Mesothelial cell of epicardium (in vitro differentiated cells): ENCODE results near the gene OR2D2. TPM values are rescaled to one million over a fixed set of nuclear protein-coding genes. Genes with fewer than 3 reads are reported as not detected.
"Not testable (repeated sequence)": the region's sequence is repeated elsewhere in the genome, so short reads cannot be mapped to it uniquely, and the experiment has no call there.

Experiments used
- DNase-seq, 2 experiments: peaks; one replicate each; pipeline ENCODE4 v3.0.0; 2021; ENCODE audit warnings: low spot score in 2 of 2; ENCODE audit not compliant: unreplicated experiment in 2 of 2
- H3K27ac Mint-ChIP-seq: 2 replicates; pipeline ENCODE4 v1.8.0; 2021; ENCODE audit warnings: mixed read lengths
- H3K27me3 Mint-ChIP-seq: 2 replicates; pipeline ENCODE4 v1.8.0; 2021; ENCODE audit warnings: low read depth, mixed read lengths
- H3K36me3 Mint-ChIP-seq: 2 replicates; pipeline ENCODE4 v1.8.0; 2021; ENCODE audit warnings: mixed read lengths
- H3K4me1 Mint-ChIP-seq: 2 replicates; pipeline ENCODE4 v1.8.0; 2021; ENCODE audit warnings: mixed read lengths
- H3K4me3 Mint-ChIP-seq: 2 replicates; pipeline ENCODE4 v1.8.0; 2021; ENCODE audit warnings: mild to moderate bottlenecking, moderate library complexity, mixed read lengths
- H3K9me3 Mint-ChIP-seq: 2 replicates; pipeline ENCODE4 v1.8.0; 2021; ENCODE audit warnings: mixed read lengths
- total RNA-seq: library from RNA; stranded (reverse); gene quantifications from 3 replicates; pipeline ENCODE4 v1.2.1, GENCODE V29; 2021
- TF ChIP-seq, protein P1 (sequence below): fragments of 200-600 bp; sonication (generic); IDR thresholded peaks from one replicate; pipeline ENCODE4 v1.5.0; 2021; ENCODE audit warnings: antibody characterized with exemption; ENCODE audit not compliant: unreplicated experiment

Gene OR2D2
- total RNA-seq, 1 donor from 2014 or later: 0.85 TPM

DNA sequence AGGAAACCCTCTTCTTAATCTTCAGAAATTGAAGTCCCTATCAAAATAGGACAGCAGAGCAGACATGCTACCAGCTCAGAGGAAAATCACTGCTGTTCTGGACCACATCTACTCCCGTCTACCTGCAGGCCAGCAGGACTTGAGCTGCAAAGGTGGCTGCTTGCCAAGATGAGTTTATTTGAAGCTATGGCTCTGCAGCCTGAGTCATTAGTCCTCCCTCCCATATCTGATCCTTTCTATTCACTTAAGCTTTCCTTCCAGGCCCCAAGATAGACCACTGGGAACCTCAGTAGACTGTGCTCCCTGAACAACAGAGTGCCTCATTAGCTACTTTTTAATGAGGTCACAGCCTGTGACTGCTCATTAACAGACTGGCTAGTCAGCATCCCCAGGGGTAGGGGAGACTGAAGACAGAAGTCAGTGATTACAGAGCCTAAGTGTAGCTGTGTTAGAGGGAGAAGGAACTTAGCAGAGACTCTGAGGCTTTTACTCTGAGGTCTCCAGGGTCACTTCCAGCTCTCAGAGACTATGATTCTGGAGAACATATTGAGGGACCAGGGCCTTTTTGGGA lies 36.2 kb downstream of the OR2D2 start:
- DNase-seq: no peak
- Mint-ChIP-seq H3K4me3 (no peak overlapping the region), H3K27me3 (no peaks in the 10 kb centered on the region), H3K9me3 (peaks cover 36% of the 10 kb centered on the region), H3K4me1 (no peaks in the 10 kb centered on the region), H3K36me3 (peaks cover 3% of the 10 kb centered on the region), H3K27ac (no peak overlapping the region)
- TF ChIP-seq, protein P1, sequence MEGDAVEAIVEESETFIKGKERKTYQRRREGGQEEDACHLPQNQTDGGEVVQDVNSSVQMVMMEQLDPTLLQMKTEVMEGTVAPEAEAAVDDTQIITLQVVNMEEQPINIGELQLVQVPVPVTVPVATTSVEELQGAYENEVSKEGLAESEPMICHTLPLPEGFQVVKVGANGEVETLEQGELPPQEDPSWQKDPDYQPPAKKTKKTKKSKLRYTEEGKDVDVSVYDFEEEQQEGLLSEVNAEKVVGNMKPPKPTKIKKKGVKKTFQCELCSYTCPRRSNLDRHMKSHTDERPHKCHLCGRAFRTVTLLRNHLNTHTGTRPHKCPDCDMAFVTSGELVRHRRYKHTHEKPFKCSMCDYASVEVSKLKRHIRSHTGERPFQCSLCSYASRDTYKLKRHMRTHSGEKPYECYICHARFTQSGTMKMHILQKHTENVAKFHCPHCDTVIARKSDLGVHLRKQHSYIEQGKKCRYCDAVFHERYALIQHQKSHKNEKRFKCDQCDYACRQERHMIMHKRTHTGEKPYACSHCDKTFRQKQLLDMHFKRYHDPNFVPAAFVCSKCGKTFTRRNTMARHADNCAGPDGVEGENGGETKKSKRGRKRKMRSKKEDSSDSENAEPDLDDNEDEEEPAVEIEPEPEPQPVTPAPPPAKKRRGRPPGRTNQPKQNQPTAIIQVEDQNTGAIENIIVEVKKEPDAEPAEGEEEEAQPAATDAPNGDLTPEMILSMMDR: no peak

DNA sequence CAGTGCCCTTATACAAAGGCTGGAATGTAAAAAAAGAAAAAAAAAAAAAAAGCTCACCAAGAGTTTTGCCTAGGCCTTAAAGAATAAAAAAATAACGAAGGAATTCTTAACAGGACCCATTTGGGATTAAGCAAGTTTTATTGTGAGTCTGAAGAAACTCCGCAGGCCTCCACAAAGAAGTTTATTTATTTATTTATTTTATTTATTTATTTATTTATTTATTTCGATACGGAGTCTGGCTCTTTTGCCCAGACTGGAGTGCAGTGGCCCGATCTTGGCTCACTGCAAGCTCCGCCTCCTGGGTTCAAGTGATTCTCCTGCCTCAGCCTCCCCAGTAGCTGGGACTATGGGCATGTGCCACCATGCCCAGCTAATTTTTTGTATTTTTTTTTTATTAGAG lies 37.5 kb downstream of the OR2D2 start:
- H3K4me1 Mint-ChIP-seq, H3K36me3 Mint-ChIP-seq, H3K27me3 Mint-ChIP-seq, DNase-seq, H3K4me3 Mint-ChIP-seq, H3K27ac Mint-ChIP-seq: not testable (repeated sequence)
- H3K9me3 Mint-ChIP-seq: peaks cover 39% of the 10 kb centered on the region

DNA sequence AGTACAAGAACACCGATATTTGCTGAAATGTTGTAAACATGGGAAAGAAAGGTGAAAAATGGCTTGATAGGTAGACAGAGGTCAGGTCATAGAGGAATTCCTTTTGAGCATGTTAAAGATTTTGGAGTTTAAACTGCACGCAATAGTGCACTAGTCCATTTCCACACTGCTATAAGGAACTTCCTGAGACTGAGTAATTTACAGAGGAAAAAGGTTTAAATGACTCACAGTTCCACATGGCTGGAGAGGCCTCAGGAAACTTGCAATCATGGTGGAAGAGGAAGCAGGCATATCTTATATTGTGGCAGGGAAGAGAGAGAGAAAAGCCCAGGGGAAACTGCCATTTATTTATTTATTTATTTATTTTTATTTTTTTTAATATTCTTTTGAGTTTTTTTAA lies 41.8 kb downstream of the OR2D2 start:
- TF ChIP-seq, protein P1: no peak
- Mint-ChIP-seq H3K27ac (no peak overlapping the region), H3K4me1 (no peaks in the 10 kb centered on the region), H3K27me3 (no peaks in the 10 kb centered on the region), H3K9me3 (peaks cover 48% of the 10 kb centered on the region), H3K4me3 (no peak overlapping the region), H3K36me3 (peaks cover 3% of the 10 kb centered on the region)
- DNase-seq: no peak

DNA sequence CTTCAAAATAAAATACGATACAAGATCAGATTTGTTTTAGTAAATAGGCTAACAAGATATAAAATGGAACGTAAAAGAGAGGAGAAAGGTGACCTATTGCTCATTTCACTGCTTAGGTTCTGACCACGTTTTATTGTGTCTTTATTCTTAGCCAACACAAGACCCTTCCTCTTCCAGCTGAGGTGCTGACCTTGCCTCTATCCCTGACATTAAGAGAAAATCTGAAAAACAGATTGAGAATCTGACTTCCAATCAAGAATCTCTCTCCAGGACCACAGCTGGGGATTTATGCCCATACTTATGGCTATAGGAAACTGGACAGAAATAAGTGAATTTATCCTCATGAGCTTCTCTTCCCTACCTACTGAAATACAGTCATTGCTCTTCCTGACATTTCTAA lies 46.9 kb downstream of the OR2D2 start, which contains the start of gene OR10A5:
OR10A5 (plus strand) TSS at position 301 of the 400 bp plus-strand sequence; CDS start at position 301, 0 bp downstream.
- no peaks in the 10 kb centered on the region for H3K27me3 Mint-ChIP-seq
- no peaks in the 10 kb centered on the region for H3K36me3 Mint-ChIP-seq
- TF ChIP-seq, protein P1: no peak
- no peak within 1 kb of the TSS for H3K4me3 Mint-ChIP-seq
- no peak within 1 kb of the TSS for H3K27ac Mint-ChIP-seq
- H3K9me3 Mint-ChIP-seq: peaks cover 24% of the 10 kb centered on the region
- DNase-seq: no peak
- no peaks in the 10 kb centered on the region for H3K4me1 Mint-ChIP-seq

DNA sequence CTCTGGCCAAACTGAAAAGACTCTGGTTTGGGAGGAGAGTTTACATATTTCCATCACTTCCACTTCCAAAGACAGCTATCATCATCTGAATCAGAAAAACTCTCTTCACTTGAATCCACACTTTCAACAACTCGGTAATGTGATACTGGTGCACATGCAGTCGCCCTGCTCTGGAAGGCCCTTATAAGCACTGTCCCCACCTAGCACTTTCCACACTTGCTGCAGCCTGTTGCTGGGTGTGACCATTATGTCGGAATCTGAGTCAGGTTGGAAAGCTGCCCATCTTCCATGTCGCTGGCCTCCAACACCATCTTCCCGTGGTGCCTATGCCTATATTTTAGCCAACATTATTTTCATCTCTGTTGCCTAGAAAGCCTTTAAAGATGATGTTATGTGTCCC lies 47.9 kb downstream of the OR2D2 start:
- Mint-ChIP-seq H3K9me3 (peaks cover 19% of the 10 kb centered on the region), H3K36me3 (no peaks in the 10 kb centered on the region), H3K4me3 (no peak overlapping the region), H3K4me1 (no peaks in the 10 kb centered on the region), H3K27ac (no peak overlapping the region), H3K27me3 (no peaks in the 10 kb centered on the region)
- DNase-seq: no peak
- TF ChIP-seq, protein P1: no peak

DNA sequence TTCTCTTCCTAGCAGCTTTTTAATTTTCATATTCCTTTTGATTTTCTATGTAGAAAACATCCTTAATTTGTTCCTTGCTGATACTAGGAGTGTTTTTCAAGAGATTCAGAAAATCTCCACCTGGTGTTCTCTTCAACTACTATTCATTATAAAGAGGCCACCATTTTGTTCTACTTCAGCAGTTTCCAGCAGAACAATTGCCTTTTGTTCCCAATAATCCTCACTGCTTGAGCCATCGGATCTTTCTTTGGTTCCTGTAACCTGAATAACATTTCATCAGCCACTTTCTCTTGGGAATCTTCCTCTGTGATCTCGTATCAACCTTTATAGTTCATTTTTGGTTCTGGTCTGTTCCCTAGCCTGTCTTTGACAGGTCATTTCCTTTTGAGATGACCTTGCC lies 48.6 kb downstream of the OR2D2 start:
- no peaks in the 10 kb centered on the region for H3K27me3 Mint-ChIP-seq
- H3K9me3 Mint-ChIP-seq: peaks cover 17% of the 10 kb centered on the region
- H3K4me3 Mint-ChIP-seq: no peak overlapping the region
- H3K4me1 Mint-ChIP-seq: no peaks in the 10 kb centered on the region
- TF ChIP-seq, protein P1: no peak
- H3K27ac Mint-ChIP-seq: no peak overlapping the region
- DNase-seq: no peak
- H3K36me3 Mint-ChIP-seq: no peaks in the 10 kb centered on the region
